Measurements from ENCODE around the gene GALNT10. TPM values are rescaled to one million over a fixed set of nuclear protein-coding genes. Genes with fewer than 3 reads are reported as not detected.

Gene GALNT10
- total RNA-seq, 1 experiment from 2014 or later = 27.8 TPM

- Histone ChIP-seq H3K4me2 (ENCODE audit: low read length) (no peak overlapping the region), H2AFZ (ENCODE audit: low read depth, low read length, poor library complexity, severe bottlenecking) (no peak overlapping the region), H3K9ac (ENCODE audit: low read length) (no peak overlapping the region), H3K9me3 (ENCODE audit: control insufficient read depth in 1 of 2, insufficient read depth in 1 of 2, low read depth in 1 of 2, low read length in 2 of 2) (no peaks in the 10 kb centered on the region), H3K27me3 (ENCODE audit: insufficient read depth, low read length) (no peaks in the 10 kb centered on the region), H3K4me1 (ENCODE audit: control insufficient read depth in 1 of 2, insufficient read depth in 2 of 2, low read length in 2 of 2) (no peaks in the 10 kb centered on the region), H3K4me3 (replicated peaks in 1 of 2; ENCODE audit: low read depth in 1 of 2, low read length in 2 of 2) (no peak overlapping the region), H3K9me2 (ENCODE audit: insufficient read depth) (no peaks in the 10 kb centered on the region), H3K36me3 (ENCODE audit: control insufficient read depth in 1 of 2, insufficient read depth in 2 of 2, low read length in 2 of 2) (no peaks in the 10 kb centered on the region), H3K27ac (ENCODE audit: low read depth, low read length) (no peak overlapping the region), H4K20me1 (ENCODE audit: insufficient read depth) (no peaks in the 10 kb centered on the region), H3K79me2 (ENCODE audit: insufficient read depth, low read length) (no peaks in the 10 kb centered on the region)
- TF ChIP-seq SRF (IDR thresholded peaks at IDR 0.05; ENCODE audit: low read depth) = no peak
- TF ChIP-seq SIN3A (IDR thresholded peaks at IDR 0.05; ENCODE audit: low read depth) = no peak
- TF ChIP-seq SP1 (IDR thresholded peaks at IDR 0.05; ENCODE audit: low read depth) = no peak
- TF ChIP-seq MAX (IDR thresholded peaks at IDR 0.05) = no peak
- TF ChIP-seq JUND (IDR thresholded peaks at IDR 0.05) = no peak
- intact Hi-C loops (cut with micrococcal nuclease) = no loop called here
- CTCF ChIA-PET = no interaction called here
- POLR2A ChIA-PET = no interaction called here
- no peak for ATAC-seq
- DNase-seq (ENCODE audit: low read depth, low spot score) = no peak
- RAD21 ChIA-PET (ENCODE audit: low non-redundant PET in 1 of 2, low total read pairs in 2 of 2, uncharacterized antibody in 2 of 2, unreplicated experiment in 2 of 2) = no interaction called here
- BruUV-seq (replicated peaks) = no TSS peak
Observed at GRCh38 chr5:154236011-154236410, 45.5 kb downstream of the GALNT10 start.

GRCh38 chr5:154236536-154237375, 46.2 kb downstream of the GALNT10 start:
- CTCF ChIA-PET = no interaction called here
- no TSS peak for BruUV-seq (replicated peaks)
- no peak overlapping the region for H3K4me3 ChIP-seq (replicated peaks in 1 of 2; ENCODE audit: low read depth in 1 of 2, low read length in 2 of 2)

More at GRCh38 chr5:154236536-154237375, 46.2 kb downstream of the GALNT10 start:
- H3K27ac ChIP-seq (ENCODE audit: low read depth, low read length) = no peak overlapping the region
- H3K4me2 ChIP-seq (ENCODE audit: low read length) = no peak overlapping the region
- ChIA-PET POLR2A (no interaction called here), RAD21 (ENCODE audit: low non-redundant PET in 1 of 2, low total read pairs in 2 of 2, uncharacterized antibody in 2 of 2, unreplicated experiment in 2 of 2) (no interaction called here)
- H3K9me2 ChIP-seq (ENCODE audit: insufficient read depth) = no peaks in the 10 kb centered on the region
- no peaks in the 10 kb centered on the region for H3K9me3 ChIP-seq (ENCODE audit: control insufficient read depth in 1 of 2, insufficient read depth in 1 of 2, low read depth in 1 of 2, low read length in 2 of 2)
- no peak overlapping the region for H3K9ac ChIP-seq (ENCODE audit: low read length)
- H3K27me3 ChIP-seq (ENCODE audit: insufficient read depth, low read length) = no peaks in the 10 kb centered on the region
- DNase-seq (ENCODE audit: low read depth, low spot score) (no peak), ATAC-seq (no peak)
- H3K79me2 ChIP-seq (ENCODE audit: insufficient read depth, low read length) = no peaks in the 10 kb centered on the region
- H4K20me1 ChIP-seq (ENCODE audit: insufficient read depth) = no peaks in the 10 kb centered on the region
- H2AFZ ChIP-seq (ENCODE audit: low read depth, low read length, poor library complexity, severe bottlenecking) = no peak overlapping the region
- intact Hi-C loops (cut with micrococcal nuclease) = no loop called here
- no peaks in the 10 kb centered on the region for H3K4me1 ChIP-seq (ENCODE audit: control insufficient read depth in 1 of 2, insufficient read depth in 2 of 2, low read length in 2 of 2)
- TF ChIP-seq ZFX (IDR thresholded peaks at IDR 0.05) (no peak), RAD21 (IDR thresholded peaks at IDR 0.05; ENCODE audit: low read depth) (peak; percentile 17; the same call in 1 of the 2 replicates), POLR2AphosphoS5 (IDR thresholded peaks at IDR 0.05; ENCODE audit: low read depth, low read length) (no peak)
- no peaks in the 10 kb centered on the region for H3K36me3 ChIP-seq (ENCODE audit: control insufficient read depth in 1 of 2, insufficient read depth in 2 of 2, low read length in 2 of 2)

All from HCT116 (cell line).